Astrocyte (in vitro differentiated cells and primary cell): ENCODE data around the gene AEBP2.

Experiments
- EZH2 ChIP-seq: IDR thresholded peaks from 2 replicates; pipeline ENCODE4 v1.6.1; 2012; ENCODE audit warnings: mild to moderate bottlenecking, low read length, inconsistent platforms; ENCODE audit not compliant: insufficient read depth
- TF ChIP-seq, protein P1 (sequence below): IDR thresholded peaks from 2 replicates; pipeline ENCODE4 v1.5.1; 2011; ENCODE audit warnings: low read depth, mild to moderate bottlenecking, inconsistent platforms, low read length, moderate library complexity; ENCODE audit not compliant: insufficient read depth

GRCh38 chr12:19457561-19457960 is 18.3 kb downstream of the AEBP2 start:
- TF ChIP-seq, protein P1, sequence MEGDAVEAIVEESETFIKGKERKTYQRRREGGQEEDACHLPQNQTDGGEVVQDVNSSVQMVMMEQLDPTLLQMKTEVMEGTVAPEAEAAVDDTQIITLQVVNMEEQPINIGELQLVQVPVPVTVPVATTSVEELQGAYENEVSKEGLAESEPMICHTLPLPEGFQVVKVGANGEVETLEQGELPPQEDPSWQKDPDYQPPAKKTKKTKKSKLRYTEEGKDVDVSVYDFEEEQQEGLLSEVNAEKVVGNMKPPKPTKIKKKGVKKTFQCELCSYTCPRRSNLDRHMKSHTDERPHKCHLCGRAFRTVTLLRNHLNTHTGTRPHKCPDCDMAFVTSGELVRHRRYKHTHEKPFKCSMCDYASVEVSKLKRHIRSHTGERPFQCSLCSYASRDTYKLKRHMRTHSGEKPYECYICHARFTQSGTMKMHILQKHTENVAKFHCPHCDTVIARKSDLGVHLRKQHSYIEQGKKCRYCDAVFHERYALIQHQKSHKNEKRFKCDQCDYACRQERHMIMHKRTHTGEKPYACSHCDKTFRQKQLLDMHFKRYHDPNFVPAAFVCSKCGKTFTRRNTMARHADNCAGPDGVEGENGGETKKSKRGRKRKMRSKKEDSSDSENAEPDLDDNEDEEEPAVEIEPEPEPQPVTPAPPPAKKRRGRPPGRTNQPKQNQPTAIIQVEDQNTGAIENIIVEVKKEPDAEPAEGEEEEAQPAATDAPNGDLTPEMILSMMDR: no peak
- TF ChIP-seq EZH2: no peak
